ENCODE measurements around the gene TMEM161A.

DNA sequence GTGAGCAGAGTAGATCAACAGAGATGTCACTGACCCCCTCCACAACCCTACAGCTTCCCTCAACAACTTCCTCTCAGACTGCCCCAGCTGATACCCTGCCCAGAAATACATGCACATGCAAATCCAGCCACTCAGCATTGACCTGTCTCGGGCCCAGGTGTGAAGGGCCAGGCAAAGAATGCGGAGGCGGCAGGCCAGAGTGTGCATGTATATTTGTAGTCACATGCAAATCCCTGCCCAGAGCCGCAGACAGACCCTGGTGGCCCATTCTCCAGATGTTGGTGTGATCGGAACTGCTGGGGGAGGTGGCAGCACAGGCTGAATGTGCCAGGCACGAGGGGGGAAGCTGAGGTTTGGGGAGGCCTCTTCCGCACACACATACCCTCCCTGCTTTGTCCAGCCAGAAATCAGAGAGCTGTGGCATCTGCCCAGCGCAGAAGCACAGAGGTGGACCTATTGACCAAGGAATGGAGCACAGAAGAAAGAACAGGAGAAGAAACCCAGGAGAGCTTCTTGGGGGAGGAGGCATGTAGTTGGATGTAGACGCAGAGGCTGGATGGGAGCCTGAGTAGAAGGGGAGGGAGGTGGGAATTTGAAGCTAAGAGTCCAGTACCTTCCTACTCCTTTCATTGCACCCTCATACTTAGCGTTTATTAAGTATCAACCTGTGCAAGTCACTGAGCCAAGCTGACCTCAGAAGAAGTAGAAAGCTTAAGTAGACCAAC is 17.4 kb upstream of the TMEM161A start:
- no peak for TF ChIP-seq POLR2A (IDR thresholded peaks at IDR 0.05)
- TF ChIP-seq, protein P1, sequence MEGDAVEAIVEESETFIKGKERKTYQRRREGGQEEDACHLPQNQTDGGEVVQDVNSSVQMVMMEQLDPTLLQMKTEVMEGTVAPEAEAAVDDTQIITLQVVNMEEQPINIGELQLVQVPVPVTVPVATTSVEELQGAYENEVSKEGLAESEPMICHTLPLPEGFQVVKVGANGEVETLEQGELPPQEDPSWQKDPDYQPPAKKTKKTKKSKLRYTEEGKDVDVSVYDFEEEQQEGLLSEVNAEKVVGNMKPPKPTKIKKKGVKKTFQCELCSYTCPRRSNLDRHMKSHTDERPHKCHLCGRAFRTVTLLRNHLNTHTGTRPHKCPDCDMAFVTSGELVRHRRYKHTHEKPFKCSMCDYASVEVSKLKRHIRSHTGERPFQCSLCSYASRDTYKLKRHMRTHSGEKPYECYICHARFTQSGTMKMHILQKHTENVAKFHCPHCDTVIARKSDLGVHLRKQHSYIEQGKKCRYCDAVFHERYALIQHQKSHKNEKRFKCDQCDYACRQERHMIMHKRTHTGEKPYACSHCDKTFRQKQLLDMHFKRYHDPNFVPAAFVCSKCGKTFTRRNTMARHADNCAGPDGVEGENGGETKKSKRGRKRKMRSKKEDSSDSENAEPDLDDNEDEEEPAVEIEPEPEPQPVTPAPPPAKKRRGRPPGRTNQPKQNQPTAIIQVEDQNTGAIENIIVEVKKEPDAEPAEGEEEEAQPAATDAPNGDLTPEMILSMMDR (IDR thresholded peaks at IDR 0.05), result no peak

Measured in sigmoid colon (tissue), 3 donors.